ENCODE data around the gene TGFBI. TPM values are rescaled to one million over a fixed set of nuclear protein-coding genes. Genes with fewer than 3 reads are reported as not detected.

TGFBI gene
- total RNA-seq, 1 donor from 2014 or later, result 13.4 TPM

GRCh38 chr5:136066661-136067271, 38.0 kb downstream of the TGFBI start:
- ATAC-seq, result peak; percentile 9

- no peak for ATAC-seq
These were observed 38.6 kb downstream of the TGFBI start for GRCh38 chr5:136067422-136067821.

- peak; percentile 85 for ATAC-seq
These were observed 41.9 kb downstream of the TGFBI start for GRCh38 chr5:136070486-136071285.

GRCh38 chr5:136073714-136074529, 45.1 kb downstream of the TGFBI start:
- no peak for ATAC-seq

- no peak for ATAC-seq
These were observed 46.7 kb downstream of the TGFBI start for GRCh38 chr5:136075466-136075891.

- no peak for ATAC-seq
These were observed 47.3 kb downstream of the TGFBI start for GRCh38 chr5:136076067-136076466.

- ATAC-seq, result no peak
These were observed 48.2 kb downstream of the TGFBI start for GRCh38 chr5:136076881-136077445.

- no peak for ATAC-seq
These were observed 50.6 kb downstream of the TGFBI start for GRCh38 chr5:136079195-136079985.

GRCh38 chr5:136080113-136080482, 51.3 kb downstream of the TGFBI start:
- ATAC-seq, result no peak

- peak; percentile 97 for ATAC-seq
These were observed 51.9 kb downstream of the TGFBI start for GRCh38 chr5:136080483-136081216.

GRCh38 chr5:136081217-136081591, 52.4 kb downstream of the TGFBI start:
- ATAC-seq, result no peak

GRCh38 chr5:136082390-136083193, 53.8 kb downstream of the TGFBI start:
- ATAC-seq, result no peak

GRCh38 chr5:136084698-136085097, 55.9 kb downstream of the TGFBI start:
- no peak for ATAC-seq

- no peak for ATAC-seq
These were observed 58.2 kb downstream of the TGFBI start for GRCh38 chr5:136086783-136087566.

GRCh38 chr5:136087961-136088871, 59.4 kb downstream of the TGFBI start:
- peak; percentile 99 for ATAC-seq

- no peak for ATAC-seq
These were observed 61.0 kb downstream of the TGFBI start for GRCh38 chr5:136089791-136090190.

- no peak for ATAC-seq
These were observed 61.5 kb downstream of the TGFBI start for GRCh38 chr5:136090319-136090718.

- no peak for ATAC-seq
These were observed 65.6 kb downstream of the TGFBI start for GRCh38 chr5:136094189-136094912.
